Measurements from ENCODE around the gene RNU2-1. TPM values are rescaled to one million over a fixed set of nuclear protein-coding genes. Genes with fewer than 3 reads are reported as not detected.
A peak's percentile ranks its signal among the peaks of the same experiment; 100 is the strongest.

Gene RNU2-1
- total and polyA plus RNA-seq, 2 of the 13 experiments (the other 11 are each of a cell fraction or from before 2014, with no cell fraction given), result not detected

DNA sequence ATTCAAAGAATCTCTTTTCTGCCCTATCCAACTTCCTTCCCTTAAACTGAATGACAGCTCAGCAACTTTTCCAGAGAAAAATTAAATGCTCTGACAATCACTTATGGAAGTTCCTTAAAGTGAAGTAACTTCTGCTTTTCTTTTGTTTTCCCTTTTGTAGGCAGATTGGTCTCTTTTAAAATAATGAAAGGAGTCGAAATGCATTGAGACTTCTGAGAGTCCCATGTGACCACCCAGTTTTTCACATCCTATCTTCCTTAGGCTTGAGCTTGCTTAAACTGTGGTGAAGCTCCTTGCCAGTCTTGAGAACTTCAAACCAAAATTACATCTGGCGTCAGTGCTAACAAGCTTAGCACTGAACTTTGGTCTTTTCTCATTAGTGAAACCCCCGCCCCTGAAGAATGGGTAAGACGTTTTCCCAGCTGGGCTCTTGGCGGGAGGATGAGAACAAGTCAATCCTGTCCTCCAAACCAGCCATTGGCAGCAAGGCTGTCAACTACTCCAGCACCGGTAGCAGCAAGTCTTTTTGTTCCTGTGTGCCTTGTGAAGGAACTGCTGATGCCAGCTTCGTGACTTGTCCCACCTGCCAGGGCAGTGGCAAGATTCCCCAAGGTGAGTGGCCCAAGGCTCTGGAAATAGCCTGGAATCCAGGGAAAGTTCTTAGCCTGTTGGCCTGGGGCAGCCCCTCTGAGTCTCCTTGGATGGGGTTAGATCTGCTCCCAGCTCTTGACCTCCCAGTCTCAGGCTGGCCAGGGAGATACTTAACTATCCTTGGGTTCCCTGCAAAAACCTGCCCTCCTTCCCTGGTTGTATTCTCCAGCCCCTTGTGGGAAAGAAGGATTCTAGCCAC, 20.9 kb downstream of the RNU2-1 start (continued):
- TF ChIP-seq ZBTB33 (CRISPR knock-in tag; IDR thresholded peaks at IDR 0.05) (peak; percentile 62), RAD21 (CRISPR knock-in tag; IDR thresholded peaks at IDR 0.05) (no peak), ZNF775 (CRISPR knock-in tag; IDR thresholded peaks at IDR 0.05; ENCODE audit: borderline replicate concordance) (no peak), ZNF781 (CRISPR knock-in tag; IDR thresholded peaks at IDR 0.05; ENCODE audit: borderline replicate concordance, not compliant biosample characterization) (peak; percentile 11), ZNF367 (CRISPR knock-in tag; IDR thresholded peaks at IDR 0.05; ENCODE audit: borderline replicate concordance) (no peak), SALL2 (CRISPR knock-in tag; IDR thresholded peaks at IDR 0.05) (no peak), CAMTA2 (CRISPR knock-in tag; IDR thresholded peaks at IDR 0.05; ENCODE audit: borderline replicate concordance) (no peak), ZNF879 (CRISPR knock-in tag; IDR thresholded peaks at IDR 0.05) (no peak), ZNF260 (CRISPR knock-in tag; IDR thresholded peaks at IDR 0.05; ENCODE audit: borderline replicate concordance, low read depth) (no peak), KDM3A (CRISPR knock-in tag; IDR thresholded peaks at IDR 0.05; ENCODE audit: low read depth) (no peak), SKI (IDR thresholded peaks at IDR 0.05; ENCODE audit: partially characterized antibody) (no peak), PHF21A (CRISPR knock-in tag; IDR thresholded peaks at IDR 0.05) (no peak), SCMH1 (CRISPR knock-in tag; IDR thresholded peaks at IDR 0.05; ENCODE audit: borderline replicate concordance) (no peak), ARNTL (CRISPR knock-in tag; IDR thresholded peaks at IDR 0.05) (peak; percentile 44; the same call in 1 of the 2 replicates), ZNF567 (CRISPR knock-in tag; IDR thresholded peaks at IDR 0.05; ENCODE audit: borderline replicate concordance) (no peak), ZSCAN30 (CRISPR knock-in tag; IDR thresholded peaks at IDR 0.05) (no peak), BORCS8-MEF2B (CRISPR knock-in tag; IDR thresholded peaks at IDR 0.05) (no peak)
- TF ChIP-seq, protein P1, sequence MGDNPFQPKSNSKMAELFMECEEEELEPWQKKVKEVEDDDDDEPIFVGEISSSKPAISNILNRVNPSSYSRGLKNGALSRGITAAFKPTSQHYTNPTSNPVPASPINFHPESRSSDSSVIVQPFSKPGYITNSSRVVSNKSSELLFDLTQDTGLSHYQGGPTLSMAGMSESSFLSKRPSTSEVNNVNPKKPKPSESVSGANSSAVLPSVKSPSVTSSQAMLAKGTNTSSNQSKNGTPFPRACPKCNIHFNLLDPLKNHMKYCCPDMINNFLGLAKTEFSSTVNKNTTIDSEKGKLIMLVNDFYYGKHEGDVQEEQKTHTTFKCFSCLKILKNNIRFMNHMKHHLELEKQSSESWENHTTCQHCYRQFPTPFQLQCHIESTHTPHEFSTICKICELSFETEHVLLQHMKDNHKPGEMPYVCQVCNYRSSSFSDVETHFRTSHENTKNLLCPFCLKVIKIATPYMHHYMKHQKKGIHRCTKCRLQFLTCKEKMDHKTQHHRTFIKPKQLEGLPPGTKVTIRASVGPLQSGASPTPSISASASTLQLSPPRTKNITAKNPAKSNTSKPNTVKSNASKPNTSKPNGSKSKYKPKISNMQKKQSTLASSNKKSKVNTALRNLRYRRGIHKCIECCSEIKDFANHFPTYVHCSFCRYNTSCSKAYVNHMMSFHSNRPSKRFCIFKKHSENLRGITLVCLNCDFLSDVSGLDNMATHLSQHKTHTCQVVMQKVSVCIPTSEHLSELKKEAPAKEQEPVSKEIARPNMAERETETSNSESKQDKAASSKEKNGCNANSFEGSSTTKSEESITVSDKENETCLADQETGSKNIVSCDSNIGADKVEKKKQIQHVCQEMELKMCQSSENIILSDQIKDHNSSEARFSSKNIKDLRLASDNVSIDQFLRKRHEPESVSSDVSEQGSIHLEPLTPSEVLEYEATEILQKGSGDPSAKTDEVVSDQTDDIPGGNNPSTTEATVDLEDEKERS (CRISPR knock-in tag; IDR thresholded peaks at IDR 0.05), result no peak
- TF ChIP-seq, protein P2, sequence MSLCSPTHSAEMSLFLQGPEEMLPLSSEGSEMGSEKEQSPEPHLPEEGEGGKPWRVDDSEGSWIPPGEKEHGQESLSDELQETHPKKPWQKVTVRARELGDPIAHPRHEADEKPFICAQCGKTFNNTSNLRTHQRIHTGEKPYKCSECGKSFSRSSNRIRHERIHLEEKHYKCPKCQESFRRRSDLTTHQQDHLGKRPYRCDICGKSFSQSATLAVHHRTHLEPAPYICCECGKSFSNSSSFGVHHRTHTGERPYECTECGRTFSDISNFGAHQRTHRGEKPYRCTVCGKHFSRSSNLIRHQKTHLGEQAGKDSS (CRISPR knock-in tag; IDR thresholded peaks at IDR 0.05; ENCODE audit: borderline replicate concordance, low read depth), result 0 out of 2 replicates have a peak, but pooled peaks have one; percentile 66
- TF ChIP-seq, protein P3, sequence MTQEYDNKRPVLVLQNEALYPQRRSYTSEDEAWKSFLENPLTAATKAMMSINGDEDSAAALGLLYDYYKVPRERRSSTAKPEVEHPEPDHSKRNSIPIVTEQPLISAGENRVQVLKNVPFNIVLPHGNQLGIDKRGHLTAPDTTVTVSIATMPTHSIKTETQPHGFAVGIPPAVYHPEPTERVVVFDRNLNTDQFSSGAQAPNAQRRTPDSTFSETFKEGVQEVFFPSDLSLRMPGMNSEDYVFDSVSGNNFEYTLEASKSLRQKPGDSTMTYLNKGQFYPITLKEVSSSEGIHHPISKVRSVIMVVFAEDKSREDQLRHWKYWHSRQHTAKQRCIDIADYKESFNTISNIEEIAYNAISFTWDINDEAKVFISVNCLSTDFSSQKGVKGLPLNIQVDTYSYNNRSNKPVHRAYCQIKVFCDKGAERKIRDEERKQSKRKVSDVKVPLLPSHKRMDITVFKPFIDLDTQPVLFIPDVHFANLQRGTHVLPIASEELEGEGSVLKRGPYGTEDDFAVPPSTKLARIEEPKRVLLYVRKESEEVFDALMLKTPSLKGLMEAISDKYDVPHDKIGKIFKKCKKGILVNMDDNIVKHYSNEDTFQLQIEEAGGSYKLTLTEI (CRISPR knock-in tag; conservative IDR thresholded peaks at IDR 0.05), result no peak
- TF ChIP-seq, protein P4, sequence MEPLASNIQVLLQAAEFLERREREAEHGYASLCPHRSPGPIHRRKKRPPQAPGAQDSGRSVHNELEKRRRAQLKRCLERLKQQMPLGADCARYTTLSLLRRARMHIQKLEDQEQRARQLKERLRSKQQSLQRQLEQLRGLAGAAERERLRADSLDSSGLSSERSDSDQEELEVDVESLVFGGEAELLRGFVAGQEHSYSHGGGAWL (CRISPR knock-in tag; IDR thresholded peaks at IDR 0.05), result 0 out of 2 replicates have a peak, but pooled peaks have one; percentile 25
